T-helper 22 cell (primary cell): ENCODE data around the gene TTLL10.

Experiments
- DNase-seq: peaks from one replicate; pipeline ENCODE4 v3.0.0-alpha.2; 2020; ENCODE audit warnings: low read depth

The TTLL10 gene

DNA sequence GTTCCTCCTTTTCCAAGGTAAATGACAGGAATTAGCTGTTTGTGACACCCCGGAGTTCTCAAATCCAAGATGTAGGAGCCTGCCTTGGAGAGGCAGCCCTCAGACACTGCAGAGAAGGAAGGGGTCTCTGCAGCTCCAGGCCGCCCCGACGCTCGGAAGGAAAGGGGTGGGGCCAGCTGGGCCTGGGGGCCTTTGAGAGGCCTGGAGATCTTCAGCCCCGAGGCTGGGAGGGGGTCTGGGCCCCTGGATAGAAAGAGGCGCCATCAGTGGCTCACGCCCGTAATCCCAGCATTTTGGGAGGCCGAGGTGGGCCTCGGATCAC lies 33.9 kb downstream of the TTLL10 start:
- DNase-seq = no peak

DNA sequence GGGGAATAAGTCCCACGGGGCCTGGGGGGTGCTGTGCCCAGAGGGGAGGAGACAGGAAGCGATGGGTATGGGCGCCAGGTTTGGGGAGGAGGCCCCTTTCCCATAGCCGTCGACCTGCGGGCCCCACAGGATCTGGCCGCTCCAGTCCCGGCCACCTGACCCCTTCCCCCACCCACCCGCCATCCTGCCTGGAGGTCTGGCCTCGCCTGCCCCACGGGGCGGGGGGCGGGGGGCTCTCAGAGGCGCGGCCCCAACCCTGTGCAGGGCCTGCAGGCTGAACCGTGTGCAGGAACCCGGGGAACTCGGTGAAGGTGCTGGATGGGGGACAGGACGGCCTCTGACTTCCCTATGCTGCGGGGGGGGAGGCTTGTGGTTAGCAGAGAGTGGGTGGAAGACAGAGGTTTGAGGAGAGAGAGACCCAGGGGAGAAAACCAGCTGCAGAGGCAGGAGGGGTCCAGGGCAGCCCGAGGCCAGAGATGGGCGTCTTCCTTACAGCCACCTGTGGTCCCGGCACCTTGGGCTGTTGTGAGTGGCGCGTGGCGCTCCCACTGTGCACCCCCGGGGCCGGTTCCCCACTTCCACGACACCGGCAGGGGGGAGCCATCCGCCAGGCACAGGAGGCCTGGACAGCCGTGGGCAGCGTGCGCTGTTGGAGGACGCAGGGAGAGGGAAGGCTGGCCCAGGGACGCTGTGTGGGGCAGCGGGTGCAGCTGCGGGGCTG lies 35.2 kb downstream of the TTLL10 start:
- no peak for DNase-seq

DNA sequence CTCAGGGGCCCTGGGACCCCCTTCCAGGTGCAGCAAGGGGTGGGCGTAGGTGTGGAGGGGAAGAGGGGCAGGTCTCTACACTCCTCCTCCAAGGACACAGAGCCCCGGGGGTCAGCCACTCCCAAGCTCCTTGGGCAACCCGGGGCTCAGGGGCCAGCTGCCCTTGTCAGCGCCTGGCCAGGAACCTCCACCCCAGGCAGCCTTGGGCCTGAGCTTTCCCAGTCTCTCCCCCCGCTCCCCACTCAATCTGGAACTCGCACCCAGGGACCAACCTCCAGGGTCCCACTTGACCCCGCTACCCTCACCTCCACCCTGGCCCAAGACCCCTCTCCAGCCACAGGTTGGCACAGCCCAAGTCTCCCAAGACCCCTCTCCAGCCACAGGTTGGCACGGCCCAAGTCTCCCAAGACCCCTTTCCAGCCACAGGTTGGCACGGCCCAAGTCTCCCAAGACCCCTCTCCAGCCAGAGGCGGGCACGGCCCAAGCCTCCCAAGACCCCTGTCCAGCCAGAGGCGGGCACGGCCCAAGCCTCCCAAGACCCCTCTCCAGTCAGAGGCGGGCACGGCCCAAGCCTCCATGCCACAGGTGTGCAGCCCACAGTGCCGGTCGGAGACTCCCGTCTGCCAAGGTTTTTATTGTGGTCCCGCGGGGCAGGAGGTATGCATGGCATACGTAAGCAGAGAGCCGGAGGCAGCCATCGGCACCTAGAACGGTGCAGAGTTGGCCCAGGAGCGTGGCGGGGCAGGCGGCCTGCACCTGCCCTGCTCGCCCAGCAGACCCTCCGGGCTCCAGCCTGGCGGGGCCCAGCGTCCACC lies 37.3 kb downstream of the TTLL10 start:
- no peak for DNase-seq

DNA sequence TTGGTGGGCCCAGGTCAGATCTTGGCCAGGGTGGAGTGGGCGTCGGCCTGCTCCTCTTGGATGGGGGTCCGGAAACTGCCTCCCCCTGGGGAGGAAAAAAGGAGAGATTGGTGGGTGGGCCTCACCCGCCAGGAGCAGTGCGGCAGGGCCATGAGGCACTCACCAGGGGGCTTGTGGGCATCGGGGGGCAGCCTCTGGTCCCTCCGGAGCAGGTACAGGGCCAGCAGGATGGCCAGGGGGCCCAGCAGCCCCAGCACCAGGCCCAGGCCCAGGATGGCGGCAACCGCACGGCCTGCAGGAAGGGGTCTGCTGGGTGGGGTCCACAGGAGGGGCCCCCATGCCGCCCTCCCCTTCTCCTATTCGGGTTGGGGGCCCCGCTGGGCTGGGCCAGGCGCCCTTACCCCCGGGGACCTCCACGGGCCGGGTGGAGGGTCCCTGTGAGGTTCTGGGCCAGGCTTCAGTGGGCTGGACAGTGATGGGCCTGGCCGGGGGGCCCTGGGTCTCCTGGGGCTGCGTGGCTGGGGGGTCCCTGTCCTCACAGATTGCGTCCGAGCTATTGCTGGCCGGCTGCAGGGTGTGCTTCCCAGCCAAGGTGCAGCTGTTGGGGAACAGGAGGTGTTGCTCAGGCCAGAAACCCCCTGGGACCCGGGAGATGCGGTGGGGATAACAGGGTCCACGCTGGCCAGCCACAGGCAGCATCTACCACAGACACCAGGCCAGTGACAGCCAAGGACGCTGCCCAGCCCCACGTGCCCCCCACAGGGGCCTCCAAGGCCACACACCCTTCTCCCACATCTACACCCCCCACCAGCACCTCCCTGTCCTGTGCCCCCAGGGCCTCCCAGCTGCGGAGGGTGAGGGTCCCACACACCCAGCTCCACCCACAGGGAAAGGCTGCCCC lies 38.1 kb downstream of the TTLL10 start:
- no peak for DNase-seq

DNA sequence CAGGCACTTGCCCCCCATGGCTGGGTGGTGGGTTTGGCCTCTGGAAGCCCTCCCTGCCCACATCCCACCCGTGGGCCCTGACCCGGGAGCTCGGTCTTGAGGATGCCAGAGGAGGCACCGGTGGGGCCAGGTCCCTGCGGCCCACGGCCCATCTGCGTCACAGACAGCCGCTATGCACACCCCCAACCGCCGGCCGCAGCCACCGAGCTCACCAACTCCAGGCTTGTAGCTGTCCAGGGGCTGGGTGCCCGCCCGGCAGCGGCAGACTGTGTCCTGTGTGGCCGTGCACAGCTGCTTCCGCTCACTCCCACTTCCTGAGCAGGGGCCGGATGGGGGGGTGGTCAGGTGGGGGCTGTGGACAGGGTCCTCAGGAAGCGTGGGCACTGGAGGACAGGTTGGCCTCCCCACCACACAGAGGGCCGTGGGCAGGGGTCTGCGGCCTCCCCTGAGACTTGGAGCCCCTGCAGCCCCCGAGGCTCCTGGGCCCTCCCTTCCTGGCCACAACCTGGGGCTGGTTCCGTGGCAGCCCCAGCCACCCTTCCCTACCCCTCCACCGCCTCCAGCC lies 39.2 kb downstream of the TTLL10 start:
- DNase-seq = no peak

DNA sequence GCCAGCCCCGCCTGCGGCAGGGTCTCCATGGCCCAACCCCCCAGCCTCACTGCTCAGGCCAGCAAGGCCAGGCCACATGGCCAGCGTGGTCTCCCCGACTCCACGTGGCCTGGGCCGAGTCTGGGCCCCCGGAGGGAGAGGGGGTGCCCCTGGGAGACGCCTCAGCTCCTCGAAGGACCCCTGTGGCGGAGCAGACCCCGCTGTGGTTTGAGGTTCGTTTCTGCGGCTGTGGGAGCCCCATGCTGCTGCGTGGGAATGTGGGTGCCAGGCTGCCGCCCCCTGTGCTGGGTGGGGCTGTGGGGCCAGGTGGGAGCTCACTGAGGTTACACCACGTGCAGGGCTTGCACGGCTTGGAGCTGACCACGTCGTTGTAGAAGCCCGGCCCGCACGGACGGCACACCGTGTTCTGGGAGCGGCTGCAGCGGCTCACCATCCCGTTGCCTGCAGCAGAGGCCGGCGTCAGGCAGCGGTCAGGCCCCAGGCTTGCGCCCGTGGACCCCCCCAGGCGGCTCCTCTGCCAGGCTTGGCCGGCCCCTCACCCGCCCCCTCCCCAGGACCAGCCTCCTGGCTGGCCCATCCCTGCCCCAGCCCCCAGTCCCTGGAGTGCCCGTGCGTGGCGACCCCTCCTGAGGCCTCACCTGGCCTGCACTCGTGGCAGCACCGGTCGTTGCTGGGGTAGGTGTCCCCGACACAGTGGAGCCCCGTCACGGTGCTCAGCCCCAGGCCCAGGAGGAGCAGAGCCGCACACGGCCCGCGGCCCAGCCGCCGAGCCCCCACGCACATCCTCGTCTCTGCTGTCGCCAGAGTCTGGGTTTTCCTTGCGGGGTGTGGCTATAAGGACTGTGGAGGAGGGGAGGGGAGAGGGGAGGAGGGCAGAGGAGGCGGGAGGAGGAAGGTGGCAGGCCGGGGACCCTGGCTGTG lies 39.9 kb downstream of the TTLL10 start, which contains the start of gene TNFRSF4:
TNFRSF4 (minus strand) TSS at position 809 of the 921 bp plus-strand sequence; CDS start at position 783, 26 bp downstream.
- no peak for DNase-seq

DNA sequence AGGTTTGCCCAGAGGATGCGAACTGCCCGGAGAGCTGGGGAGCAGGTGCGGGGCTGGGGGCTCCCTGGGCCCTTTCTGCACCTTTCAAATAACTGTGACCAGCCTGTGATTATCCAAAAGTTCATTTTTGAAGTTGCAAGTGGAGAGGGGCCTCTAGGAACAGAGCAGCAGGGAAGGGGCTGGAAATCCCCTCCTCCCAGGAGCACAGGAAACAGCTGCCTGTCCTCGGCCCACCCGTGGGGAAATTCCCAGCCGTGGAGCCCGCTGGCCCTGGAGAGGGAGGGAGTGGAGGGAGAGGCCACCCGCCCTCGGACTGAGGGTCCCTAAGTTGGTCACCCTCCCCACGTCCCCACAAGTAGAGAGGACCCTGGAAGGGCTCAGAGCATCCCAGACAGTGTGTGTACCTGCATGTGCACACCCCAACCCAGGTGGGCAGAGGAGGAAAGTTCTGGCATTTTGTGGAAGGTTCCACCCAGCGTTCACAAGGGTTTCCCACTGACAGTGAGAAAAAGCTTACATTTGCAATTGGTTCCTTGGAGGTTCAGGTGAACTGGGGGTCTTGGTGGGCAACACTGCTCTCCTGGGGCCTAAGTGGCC lies 41.5 kb downstream of the TTLL10 start:
- peak; percentile 46 for DNase-seq

DNA sequence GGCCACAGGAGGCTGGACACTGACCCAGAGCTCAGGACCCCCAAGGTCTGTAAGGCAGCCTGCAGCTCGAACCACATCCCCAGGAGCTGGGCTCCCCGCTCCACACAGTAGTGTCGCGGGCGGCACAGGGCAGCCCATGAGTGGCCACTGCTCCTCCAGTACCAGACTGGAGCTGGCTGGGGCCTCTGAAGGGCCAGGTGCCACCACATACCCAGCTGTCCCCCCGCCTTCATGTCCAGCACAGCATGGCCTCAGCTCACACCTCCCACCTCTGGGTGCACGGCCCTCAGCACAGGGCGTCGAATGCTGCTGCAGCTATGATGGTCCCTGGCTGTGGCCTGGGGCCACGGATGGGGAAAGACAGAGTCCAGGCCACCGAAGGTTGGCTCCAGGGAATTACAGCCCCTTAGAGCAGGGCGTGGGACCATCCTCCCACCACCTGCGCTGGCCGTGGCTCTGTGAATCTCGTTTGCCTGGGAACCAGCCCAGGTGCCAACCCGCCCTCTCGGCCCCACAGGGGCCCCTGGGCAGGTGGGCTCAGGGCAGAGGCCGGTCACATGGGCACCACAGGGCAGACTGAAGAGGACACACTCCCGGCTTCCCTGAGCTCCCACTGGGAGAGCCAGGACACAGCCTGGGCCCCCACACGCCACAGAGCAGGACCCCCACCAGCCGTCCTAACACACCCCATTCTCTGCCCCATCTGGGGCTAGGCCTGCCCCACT lies 42.4 kb downstream of the TTLL10 start:
- no peak for DNase-seq

DNA sequence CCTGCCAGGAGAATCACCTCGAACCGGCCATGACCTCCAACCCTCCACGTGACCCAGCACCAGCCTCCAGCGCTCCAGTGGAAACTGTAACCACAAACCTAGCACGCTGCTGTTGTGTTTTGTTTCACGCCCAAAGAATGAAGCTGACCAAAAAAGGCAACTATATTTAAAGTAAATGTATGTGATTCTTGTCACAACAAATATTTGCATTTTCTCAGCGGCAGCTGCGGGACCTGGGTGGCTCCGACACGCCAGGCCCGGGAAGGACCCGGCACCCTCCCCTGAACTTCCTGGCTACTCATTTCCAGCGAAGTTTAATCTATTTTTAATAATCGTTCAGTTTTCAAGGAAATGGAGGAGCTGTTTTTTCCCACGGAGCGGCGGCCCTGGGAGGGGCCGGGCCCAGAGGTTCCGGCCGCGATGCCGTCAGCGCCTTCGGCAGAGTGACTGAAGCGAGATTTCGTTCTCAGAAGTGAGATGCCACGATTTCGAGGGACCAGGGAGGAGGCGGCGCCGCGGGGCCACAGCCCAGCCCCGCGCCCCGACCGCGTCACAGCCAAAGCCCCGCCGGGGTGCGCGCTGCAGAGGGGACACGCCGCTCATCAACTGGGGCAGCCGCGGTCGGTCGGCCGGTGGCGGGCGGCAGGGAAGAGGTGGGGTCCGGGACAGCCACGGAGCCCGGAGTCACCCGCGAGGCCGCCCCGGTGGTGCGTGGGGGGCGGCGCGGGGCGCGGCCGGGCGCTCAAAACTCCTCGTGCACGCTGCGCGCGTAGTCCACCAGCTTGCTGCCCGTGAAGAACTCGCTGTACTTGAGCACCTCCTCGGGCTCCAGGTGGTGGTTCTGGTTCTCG lies 43.3 kb downstream of the TTLL10 start:
- peak; percentile 63 for DNase-seq

DNA sequence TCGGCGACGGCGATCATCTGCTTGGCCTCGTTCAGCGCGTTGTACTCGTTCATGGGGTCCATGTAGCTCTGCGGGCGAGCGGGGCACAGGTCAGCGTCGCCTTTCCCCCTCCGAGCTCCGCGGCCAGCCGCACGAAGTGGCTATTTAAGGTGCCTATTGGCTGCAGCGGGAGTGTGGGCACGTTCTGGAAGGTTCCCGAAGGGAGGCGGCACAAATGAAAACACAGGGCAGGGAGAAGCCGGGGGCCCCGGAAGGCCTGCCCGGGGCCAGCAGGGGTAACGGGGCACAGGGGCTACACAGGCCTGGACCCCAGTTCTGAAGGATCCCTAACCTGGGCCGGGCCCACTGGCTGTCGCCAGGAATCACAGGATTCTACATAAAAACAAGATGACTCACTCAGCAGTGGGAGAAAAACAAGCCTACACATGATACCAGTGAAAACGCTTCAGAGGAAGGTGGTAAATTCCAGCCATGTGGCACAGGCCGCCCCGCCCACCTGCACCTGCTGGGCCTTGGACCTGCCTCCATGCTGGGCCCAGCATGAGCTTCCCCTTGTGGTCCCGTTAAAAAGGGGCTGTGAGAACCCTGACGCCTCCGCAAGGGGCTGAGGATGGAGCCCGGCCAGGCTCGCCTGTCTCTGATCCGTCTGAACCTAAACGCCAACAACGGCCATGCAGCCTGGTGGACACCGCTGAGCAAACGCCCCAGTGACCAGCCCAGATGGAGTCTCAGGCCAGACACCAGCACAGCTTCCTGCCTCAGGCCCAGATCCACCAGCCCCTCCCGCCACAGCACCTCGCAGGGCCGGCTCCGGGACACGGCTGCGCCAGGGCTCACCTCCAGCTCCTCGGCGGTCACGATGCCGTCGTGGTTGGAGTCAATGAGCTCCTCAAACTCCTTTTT lies 44.2 kb downstream of the TTLL10 start:
- DNase-seq = no peak

DNA sequence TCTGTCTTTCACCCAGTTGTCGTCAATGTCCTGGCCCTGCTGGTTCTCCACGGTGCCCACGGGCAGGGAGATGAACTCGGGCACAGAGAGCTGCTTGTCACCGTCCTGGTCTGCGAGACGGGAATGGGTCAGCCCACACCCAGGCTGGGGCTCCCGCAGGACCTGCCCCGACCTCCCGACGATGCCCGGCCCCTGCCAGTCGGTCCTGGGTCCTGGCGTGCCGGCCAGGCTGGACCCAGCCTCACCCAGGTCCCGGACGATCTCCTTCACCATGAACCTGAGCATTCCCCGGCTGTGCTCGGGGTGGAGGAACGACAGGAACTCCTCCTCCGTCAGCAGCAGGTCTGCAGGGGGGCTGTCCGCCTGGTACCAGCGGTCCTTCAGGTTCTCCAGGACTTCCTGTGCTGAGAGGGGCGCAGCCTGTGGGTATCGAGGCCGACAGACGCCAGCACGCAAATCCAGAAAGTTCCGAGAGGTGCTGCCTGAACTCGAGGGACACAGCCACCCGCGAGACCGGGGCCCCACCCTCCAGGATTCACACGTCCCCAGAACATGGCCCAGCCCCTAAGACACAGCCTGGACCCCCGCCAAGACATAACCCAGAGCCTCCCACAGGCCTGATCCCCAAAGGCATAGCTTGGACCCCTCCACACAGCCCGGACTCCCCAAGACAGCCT lies 45.0 kb downstream of the TTLL10 start:
- DNase-seq = no peak

DNA sequence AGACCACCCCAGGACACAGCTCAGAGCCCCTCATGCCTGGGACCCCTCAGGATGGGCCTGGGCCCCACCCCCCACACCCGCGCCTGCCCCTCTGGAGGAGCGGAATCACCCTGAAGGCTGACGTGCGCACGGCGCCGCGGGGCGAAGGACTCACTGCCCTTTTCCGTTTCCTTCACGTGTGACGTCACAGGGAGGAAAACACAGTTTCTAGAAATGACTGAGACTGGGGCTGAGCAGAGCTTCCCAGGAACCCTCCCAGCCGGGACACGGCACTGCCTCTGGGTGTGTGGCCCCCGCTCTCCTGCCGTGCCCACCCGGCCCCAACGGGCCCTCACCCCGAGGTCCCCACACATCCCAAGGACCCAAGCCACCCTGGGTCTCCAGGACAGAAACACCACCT lies 45.7 kb downstream of the TTLL10 start:
- peak; percentile 65 for DNase-seq

DNA sequence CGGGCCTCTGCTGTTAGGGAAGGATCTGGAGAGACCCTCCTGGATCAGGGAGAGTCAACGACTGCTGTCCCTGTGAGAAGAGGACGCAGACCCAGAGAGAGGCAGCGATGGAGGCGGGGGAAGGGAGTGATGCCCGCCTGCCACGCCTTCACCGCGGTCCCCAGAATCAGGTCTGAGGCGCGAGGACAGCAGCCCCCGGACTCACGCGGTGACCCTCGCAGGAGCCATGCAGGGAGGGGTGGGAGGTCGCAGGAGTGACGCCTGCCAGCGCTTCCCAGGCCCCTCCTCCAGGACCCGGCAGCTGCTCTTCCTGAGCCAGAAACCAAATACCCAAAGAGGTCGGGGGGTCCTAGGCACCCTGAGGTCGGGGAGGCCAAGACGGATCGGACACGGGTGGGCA lies 46.5 kb downstream of the TTLL10 start:
- no peak for DNase-seq

DNA sequence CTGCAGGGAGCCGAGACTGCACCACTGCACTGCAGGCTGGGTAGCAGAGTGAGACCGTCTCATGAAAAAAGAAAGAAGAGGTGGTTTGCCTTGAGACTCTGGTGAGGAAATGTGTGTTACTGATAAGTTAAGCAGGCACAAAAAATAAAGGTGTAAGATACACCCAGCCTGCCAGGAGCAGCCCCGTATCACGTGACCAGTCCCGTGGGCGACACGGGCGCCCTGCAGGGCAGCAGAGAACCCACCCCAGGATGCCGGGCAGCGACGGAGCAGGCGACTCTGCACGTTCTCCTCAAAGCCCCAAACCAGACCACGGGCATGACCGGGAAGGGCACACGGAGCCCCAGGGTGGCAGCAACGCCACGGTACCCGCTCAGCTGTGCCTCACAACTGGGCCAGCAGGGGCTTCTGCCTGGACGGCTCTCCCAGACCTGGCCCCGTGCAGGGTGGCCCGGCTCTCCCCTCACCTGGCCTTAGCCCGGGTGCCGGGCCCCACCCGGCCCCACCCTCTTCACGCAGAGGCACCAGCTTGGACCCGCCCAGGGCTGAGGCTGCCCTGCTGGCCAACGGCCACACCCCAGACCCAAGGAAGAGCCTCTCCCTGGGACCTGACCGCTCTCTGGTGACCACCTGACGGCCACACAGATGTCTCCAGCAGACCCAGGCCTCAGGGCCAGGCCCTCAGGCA lies 48.4 kb downstream of the TTLL10 start:
- DNase-seq = no peak

DNA sequence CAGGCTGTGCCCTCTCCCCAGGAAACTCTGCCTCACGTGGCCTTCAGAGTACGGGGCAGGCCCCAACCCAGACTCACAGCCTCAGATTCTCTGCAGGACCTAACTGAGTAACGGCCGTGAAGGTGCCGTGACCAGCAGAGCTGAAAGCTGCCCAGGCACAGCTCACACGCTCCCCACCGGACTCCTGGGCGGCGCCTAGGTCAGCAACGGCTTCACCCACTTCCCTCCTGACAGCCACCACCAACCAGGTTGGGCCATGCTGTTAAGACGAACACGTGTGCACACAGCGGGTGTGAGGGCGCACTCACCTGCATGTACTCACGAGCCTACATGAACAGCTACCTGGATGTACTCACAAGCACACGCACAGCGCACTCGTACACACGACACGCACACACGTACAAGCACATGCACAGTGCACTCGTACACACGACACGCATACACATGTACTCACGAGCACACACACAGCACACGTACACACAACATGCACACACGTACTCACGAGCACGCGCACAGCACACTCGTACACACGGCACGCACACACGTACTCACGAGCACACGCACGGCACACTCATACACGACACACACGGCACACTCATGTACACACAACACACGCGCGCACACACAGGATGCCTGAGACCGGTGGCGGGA lies 49.0 kb downstream of the TTLL10 start:
- DNase-seq = no peak

DNA sequence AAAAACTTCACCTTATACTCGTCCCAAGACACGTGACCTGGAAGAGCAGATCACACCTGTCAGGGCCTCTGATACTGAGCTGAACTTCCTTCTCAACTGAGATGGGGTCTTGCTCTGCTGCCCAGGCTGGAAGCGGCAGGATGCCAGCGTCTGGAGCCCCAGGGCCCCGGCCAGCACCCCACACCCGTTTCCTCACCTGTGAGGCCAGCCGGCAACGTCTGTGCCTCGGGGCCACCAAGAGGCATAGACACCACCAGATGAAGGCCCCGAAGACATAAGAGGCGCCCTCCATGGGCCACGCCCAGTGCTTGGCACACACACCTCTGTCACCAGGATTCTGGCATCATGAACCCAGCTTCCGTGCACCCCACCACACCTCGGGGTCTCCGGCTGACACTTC lies 49.6 kb downstream of the TTLL10 start:
- no peak for DNase-seq
